GM12875 (cell line): ENCODE measurements around the gene CPHXL.

Source experiments
- H3K4me3 ChIP-seq: one replicate; pipeline ENCODE4 v1.5.1; 2011; ENCODE audit warnings: low read depth, low read length, control low read depth
- TF ChIP-seq, protein P1 (sequence below): IDR thresholded peaks from 2 replicates; pipeline ENCODE4 v1.5.1; 2011; ENCODE audit warnings: low read depth, mild to moderate bottlenecking, control low read depth, inconsistent platforms, low read length, moderate library complexity, borderline replicate concordance; ENCODE audit not compliant: insufficient read depth

The CPHXL gene

DNA sequence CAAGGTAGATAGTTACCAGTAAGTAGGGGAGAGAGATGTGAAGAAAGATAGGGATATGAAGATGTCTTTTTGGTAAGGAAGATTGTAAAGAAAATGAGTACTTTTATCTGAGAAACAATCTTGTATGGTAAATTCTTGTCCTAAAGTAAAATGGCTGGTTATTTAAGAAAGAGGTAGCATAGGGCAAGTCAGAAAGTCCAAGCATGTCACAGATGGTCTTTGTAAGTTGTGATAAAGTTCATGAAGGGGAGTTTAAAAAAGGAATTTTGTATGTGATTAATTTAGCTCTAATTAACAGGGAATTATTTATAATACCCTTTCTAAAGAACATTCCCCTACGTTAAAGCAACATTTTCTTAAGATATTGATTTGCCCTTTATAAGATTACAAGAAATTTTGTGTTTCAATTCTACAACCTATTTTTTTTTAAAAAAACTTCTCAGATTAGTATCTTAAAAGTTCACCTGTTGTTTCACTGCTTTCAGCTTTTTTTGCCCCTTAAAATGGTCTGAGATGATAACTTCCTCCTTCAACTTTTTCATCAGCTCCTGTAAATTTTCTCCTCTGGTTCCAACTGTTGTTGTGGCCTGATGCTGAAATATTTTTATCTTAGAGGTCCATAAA, 16.2 kb upstream of the CPHXL start:
- H3K4me3 ChIP-seq = no peak overlapping the region
- TF ChIP-seq, protein P1, sequence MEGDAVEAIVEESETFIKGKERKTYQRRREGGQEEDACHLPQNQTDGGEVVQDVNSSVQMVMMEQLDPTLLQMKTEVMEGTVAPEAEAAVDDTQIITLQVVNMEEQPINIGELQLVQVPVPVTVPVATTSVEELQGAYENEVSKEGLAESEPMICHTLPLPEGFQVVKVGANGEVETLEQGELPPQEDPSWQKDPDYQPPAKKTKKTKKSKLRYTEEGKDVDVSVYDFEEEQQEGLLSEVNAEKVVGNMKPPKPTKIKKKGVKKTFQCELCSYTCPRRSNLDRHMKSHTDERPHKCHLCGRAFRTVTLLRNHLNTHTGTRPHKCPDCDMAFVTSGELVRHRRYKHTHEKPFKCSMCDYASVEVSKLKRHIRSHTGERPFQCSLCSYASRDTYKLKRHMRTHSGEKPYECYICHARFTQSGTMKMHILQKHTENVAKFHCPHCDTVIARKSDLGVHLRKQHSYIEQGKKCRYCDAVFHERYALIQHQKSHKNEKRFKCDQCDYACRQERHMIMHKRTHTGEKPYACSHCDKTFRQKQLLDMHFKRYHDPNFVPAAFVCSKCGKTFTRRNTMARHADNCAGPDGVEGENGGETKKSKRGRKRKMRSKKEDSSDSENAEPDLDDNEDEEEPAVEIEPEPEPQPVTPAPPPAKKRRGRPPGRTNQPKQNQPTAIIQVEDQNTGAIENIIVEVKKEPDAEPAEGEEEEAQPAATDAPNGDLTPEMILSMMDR = no peak

DNA sequence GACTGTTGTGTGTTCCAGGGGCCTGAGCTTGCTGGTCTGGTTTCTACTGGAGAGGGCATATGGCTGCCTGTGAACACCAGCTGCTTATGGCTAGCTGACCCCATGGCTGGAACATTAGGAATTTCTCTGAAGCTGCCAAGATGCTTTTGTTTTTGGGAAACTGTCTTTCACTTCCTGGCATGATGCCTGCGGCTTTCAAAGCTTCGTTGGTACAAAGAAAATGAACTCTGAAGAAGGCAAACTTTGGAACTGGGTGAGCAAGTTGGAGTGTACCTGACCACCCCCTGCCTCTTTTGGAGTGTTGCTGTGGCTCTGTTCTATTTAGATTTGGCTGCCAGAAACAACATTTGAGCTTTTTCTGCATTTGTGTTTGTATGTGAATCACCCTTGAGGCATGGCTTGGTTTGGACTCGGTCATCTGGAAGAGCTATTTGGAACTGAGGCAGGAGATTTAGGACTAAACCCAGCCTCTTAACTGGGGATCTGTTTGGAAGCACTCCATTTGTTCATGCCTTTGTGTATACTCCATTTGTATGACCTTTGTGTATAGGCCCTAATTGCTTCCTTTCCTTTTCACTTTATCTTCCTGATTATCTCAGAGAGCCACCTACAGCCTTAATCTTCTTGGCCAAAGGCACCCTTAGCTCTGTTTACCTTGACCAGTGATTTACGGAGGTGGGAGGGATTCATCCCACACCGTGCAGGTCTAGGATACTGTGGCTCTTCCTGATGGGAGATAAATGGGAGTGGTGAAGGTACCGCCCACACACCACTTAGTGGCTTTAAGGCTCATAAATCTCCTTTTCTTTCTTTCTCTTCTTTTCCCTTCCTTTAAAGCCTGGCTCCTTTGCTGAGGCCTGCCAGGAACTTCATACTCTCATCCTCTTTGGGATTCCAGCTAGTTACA, 7.3 kb upstream of the CPHXL start:
- TF ChIP-seq, protein P1 = no peak
- H3K4me3 ChIP-seq = no peak overlapping the region

DNA sequence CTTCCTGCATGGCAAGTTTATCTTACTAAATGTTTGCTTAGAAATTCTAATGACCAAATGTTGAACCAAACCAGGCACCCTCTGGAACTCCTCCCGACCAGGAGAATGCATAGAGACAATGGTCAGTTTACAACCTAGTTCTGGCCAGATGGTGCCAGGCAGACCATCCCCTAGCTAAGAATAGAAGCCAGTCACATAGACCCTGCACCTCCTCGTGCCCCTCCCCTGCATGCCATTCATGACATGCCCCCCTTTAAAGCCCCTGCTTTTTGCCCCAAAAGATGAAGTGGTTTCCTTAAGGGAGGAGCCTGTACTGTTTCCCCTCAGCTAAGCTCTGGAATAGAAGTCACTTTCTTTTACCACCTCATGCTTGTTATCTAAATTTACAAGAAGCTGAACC, 6.6 kb upstream of the CPHXL start:
- no peak overlapping the region for H3K4me3 ChIP-seq
- TF ChIP-seq, protein P1 = no peak

DNA sequence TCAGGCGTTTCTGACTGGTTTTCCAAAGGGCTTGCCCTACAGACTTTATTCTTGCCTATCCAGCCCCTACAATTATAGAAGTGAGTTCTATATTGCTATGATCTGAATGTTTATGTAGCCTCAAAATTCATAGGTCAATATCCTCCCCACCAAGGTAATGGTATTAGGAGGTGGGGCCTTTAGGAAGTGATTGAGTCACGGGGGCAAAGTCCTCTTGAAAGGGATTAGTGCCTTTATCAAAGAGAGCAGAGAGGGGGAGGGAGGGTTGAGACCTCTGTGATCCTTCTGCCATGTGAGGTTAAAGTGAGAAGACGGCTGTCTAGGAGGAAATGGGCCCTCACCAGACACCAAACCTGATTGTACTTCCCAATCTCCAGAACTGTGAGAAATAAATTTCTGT, 931 bp upstream of the CPHXL start:
- TF ChIP-seq, protein P1 = no peak

DNA sequence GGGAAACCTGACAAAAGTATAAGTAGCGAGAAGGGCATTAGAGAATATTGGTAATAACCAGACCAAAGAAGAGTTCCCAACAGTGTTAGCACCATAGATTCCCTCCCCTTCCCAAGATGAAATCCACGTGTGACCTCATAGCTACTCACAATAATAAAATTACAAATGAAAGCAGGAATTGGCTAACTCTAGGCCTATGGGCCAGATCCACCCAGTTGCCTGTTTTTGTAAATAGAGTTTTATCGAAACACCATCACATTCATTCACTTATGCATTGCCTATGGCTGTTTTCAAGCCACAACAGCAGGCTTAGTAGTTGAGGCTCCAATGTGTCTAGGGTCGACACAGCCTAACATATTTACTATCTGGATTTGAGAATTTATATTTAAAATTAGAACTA, 7.8 kb downstream of the CPHXL start:
- TF ChIP-seq, protein P1 = no peak
- no peak overlapping the region for H3K4me3 ChIP-seq

More for the DNA sequence above, 931 bp upstream of the CPHXL start:
- no peak overlapping the region for H3K4me3 ChIP-seq

DNA sequence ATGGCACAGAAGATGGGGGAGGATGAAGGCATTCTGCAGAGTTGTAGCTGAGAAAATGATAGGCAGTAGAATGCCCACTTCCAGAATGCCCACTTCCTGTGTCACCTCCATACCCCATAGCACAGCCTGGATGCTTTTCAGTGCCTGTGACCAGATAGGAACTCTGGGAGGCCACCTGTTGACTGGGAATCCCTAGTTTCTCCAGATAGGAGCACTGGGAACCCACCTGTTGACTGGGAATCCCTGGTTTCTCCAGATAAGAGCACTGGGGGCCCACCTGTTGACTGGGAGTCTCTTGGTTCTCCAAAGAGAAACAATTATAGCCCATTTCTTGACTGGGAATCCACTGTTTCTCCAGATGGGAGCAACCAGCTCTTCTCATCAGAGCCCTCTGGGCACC, 11.6 kb downstream of the CPHXL start:
- no peak overlapping the region for H3K4me3 ChIP-seq
- TF ChIP-seq, protein P1 = no peak
